ENCODE data around the gene TMEM203. TPM values are rescaled to one million over a fixed set of nuclear protein-coding genes. Genes with fewer than 3 reads are reported as not detected.

TMEM203 gene
- total and polyA plus RNA-seq, 2 of the 13 experiments (the other 11 are each of a cell fraction or from before 2014, with no cell fraction given): 23.4 to 36.7 TPM

DNA sequence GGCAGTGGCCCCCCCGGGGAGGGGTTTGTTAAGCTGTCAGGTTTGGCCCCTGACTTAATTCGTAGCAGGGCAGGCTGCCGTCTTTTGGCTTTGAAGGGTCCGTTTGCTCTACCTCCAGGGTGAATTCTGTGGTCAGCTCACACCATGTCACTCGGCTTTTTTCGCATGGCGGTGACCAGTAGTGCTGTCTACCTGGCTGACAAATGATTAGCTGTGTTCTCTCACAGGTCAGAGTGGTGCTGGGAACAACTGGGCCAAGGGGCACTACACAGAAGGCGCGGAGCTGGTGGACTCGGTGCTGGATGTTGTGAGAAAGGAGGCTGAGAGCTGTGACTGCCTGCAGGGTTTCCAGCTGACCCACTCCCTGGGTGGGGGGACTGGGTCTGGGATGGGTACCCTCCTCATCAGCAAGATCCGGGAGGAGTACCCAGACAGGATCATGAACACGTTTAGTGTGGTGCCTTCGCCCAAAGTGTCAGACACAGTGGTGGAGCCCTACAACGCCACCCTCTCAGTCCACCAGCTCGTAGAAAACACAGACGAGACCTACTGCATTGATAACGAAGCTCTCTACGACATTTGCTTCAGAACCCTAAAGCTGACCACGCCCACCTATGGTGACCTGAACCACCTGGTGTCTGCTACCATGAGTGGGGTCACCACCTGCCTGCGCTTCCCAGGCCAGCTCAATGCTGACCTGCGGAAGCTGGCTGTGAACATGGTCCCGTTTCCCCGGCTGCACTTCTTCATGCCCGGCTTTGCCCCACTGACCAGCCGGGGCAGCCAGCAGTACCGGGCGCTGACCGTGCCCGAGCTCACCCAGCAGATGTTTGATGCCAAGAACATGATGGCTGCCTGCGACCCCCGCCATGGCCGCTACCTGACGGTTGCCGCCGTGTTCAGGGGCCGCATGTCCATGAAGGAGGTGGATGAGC is 37.1 kb upstream of the TMEM203 start (continued):
- TF ChIP-seq, protein P1, sequence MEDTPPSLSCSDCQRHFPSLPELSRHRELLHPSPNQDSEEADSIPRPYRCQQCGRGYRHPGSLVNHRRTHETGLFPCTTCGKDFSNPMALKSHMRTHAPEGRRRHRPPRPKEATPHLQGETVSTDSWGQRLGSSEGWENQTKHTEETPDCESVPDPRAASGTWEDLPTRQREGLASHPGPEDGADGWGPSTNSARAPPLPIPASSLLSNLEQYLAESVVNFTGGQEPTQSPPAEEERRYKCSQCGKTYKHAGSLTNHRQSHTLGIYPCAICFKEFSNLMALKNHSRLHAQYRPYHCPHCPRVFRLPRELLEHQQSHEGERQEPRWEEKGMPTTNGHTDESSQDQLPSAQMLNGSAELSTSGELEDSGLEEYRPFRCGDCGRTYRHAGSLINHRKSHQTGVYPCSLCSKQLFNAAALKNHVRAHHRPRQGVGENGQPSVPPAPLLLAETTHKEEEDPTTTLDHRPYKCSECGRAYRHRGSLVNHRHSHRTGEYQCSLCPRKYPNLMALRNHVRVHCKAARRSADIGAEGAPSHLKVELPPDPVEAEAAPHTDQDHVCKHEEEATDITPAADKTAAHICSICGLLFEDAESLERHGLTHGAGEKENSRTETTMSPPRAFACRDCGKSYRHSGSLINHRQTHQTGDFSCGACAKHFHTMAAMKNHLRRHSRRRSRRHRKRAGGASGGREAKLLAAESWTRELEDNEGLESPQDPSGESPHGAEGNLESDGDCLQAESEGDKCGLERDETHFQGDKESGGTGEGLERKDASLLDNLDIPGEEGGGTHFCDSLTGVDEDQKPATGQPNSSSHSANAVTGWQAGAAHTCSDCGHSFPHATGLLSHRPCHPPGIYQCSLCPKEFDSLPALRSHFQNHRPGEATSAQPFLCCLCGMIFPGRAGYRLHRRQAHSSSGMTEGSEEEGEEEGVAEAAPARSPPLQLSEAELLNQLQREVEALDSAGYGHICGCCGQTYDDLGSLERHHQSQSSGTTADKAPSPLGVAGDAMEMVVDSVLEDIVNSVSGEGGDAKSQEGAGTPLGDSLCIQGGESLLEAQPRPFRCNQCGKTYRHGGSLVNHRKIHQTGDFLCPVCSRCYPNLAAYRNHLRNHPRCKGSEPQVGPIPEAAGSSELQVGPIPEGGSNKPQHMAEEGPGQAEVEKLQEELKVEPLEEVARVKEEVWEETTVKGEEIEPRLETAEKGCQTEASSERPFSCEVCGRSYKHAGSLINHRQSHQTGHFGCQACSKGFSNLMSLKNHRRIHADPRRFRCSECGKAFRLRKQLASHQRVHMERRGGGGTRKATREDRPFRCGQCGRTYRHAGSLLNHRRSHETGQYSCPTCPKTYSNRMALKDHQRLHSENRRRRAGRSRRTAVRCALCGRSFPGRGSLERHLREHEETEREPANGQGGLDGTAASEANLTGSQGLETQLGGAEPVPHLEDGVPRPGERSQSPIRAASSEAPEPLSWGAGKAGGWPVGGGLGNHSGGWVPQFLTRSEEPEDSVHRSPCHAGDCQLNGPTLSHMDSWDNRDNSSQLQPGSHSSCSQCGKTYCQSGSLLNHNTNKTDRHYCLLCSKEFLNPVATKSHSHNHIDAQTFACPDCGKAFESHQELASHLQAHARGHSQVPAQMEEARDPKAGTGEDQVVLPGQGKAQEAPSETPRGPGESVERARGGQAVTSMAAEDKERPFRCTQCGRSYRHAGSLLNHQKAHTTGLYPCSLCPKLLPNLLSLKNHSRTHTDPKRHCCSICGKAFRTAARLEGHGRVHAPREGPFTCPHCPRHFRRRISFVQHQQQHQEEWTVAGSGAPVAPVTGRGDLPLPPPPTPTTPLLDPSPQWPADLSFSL (CRISPR knock-in tag; IDR thresholded peaks at IDR 0.05): no peak
- TF ChIP-seq ZNF263 (CRISPR knock-in tag; IDR thresholded peaks at IDR 0.05) (no peak), ZNF598 (CRISPR knock-in tag; IDR thresholded peaks at IDR 0.05; ENCODE audit: borderline replicate concordance) (no peak), ETV5 (CRISPR knock-in tag; IDR thresholded peaks at IDR 0.05; ENCODE audit: borderline replicate concordance) (no peak), ZBTB33 (CRISPR knock-in tag; IDR thresholded peaks at IDR 0.05) (peak; percentile 44; the same call in 1 of the 2 replicates), RFX1 (IDR thresholded peaks at IDR 0.05) (no peak), ZNF776 (CRISPR knock-in tag; IDR thresholded peaks at IDR 0.05) (no peak), LRRFIP1 (CRISPR knock-in tag; conservative IDR thresholded peaks at IDR 0.05) (no peak), ZNF7 (CRISPR knock-in tag; IDR thresholded peaks at IDR 0.05) (no peak), IKZF1 (IDR thresholded peaks at IDR 0.05) (no peak)
